ENCODE results near the gene CHRNA4.

DNA sequence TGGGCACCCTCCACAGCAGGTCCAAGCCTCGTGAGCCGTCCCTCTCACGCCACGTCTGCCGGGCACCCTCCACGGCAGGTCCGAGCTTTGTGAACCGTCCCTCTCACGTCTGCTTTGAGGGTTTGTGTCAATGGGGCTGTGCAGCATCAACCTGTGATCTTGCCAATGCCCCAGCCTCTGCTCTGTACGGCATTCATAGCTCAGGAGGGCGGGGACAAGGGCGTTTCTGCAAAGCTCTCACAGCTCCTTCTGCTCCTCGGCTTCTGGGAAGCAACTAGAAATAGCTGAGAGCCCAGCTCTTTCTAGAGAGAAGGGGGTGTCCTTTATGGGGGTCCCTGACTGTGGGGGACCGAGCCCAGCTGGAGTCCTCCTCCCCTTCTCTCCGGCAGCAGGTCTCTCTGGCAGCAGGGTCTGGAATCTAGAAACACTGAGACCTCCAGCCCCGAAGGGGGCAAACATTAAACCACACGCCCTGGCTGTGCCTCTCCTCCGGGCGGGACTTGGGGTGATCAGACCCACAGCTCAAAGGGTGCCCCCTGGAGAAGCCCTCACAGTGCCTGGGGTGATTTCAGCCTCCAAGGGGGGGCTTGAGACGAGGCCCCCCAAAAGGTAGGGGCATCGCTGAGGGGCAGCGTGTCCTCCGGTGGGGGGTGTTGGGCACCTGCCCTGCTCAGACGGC is 41.2 kb upstream of the CHRNA4 start:
- TF ChIP-seq, protein P1, sequence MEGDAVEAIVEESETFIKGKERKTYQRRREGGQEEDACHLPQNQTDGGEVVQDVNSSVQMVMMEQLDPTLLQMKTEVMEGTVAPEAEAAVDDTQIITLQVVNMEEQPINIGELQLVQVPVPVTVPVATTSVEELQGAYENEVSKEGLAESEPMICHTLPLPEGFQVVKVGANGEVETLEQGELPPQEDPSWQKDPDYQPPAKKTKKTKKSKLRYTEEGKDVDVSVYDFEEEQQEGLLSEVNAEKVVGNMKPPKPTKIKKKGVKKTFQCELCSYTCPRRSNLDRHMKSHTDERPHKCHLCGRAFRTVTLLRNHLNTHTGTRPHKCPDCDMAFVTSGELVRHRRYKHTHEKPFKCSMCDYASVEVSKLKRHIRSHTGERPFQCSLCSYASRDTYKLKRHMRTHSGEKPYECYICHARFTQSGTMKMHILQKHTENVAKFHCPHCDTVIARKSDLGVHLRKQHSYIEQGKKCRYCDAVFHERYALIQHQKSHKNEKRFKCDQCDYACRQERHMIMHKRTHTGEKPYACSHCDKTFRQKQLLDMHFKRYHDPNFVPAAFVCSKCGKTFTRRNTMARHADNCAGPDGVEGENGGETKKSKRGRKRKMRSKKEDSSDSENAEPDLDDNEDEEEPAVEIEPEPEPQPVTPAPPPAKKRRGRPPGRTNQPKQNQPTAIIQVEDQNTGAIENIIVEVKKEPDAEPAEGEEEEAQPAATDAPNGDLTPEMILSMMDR (IDR thresholded peaks at IDR 0.05) = no peak
- TF ChIP-seq POLR2A (IDR thresholded peaks at IDR 0.05) = no peak
